Neuron (in vitro differentiated cells): ENCODE results near the gene SMPX.

Experiments used
- H2AFZ ChIP-seq: one replicate; pipeline ENCODE4 v1.6.1; 2013; ENCODE audit warnings: low read depth, mild to moderate bottlenecking, inconsistent platforms, low read length, moderate library complexity
- H3K27me3 ChIP-seq: one replicate; pipeline ENCODE4 v1.6.1; 2013; ENCODE audit warnings: low read length; ENCODE audit not compliant: insufficient read depth
- H3K36me3 ChIP-seq: one replicate; pipeline ENCODE4 v1.6.1; 2013; ENCODE audit warnings: low read length; ENCODE audit not compliant: insufficient read depth
- H3K4me1 ChIP-seq: one replicate; pipeline ENCODE4 v1.6.1; 2013; ENCODE audit warnings: low read length; ENCODE audit not compliant: insufficient read depth
- H3K4me3 ChIP-seq: 2 replicates; pipeline ENCODE4 v1.5.1; 2013; ENCODE audit warnings: mild to moderate bottlenecking, low read length, moderate library complexity
- H3K9me3 ChIP-seq: one replicate; pipeline ENCODE4 v1.6.1; 2013; ENCODE audit warnings: low read length

SMPX gene

GRCh38 chrX:21740329-21741274 is 17.3 kb downstream of the SMPX start:
- Histone ChIP-seq H3K36me3 (no peaks in the 10 kb centered on the region), H3K9me3 (no peaks in the 10 kb centered on the region), H3K4me1 (peaks cover 7% of the 10 kb centered on the region), H3K27me3 (no peaks in the 10 kb centered on the region), H3K4me3 (no peak overlapping the region), H2AFZ (no peak overlapping the region)

GRCh38 chrX:21738950-21739287 is 19.0 kb downstream of the SMPX start:
- H2AFZ ChIP-seq = no peak overlapping the region
- H3K4me3 ChIP-seq = no peak overlapping the region

GRCh38 chrX:21738210-21738949 is 19.5 kb downstream of the SMPX start:
- H3K9me3 ChIP-seq = no peaks in the 10 kb centered on the region
- no peaks in the 10 kb centered on the region for H3K27me3 ChIP-seq
- H3K4me1 ChIP-seq = peaks cover 7% of the 10 kb centered on the region
- no peak overlapping the region for H3K4me3 ChIP-seq
- no peak overlapping the region for H2AFZ ChIP-seq
- no peaks in the 10 kb centered on the region for H3K36me3 ChIP-seq

More at GRCh38 chrX:21738950-21739287, 19.0 kb downstream of the SMPX start:
- H3K4me1 ChIP-seq = peaks cover 7% of the 10 kb centered on the region
- no peaks in the 10 kb centered on the region for H3K9me3 ChIP-seq
- H3K36me3 ChIP-seq = no peaks in the 10 kb centered on the region
- no peaks in the 10 kb centered on the region for H3K27me3 ChIP-seq

GRCh38 chrX:21735768-21736127 is 22.2 kb downstream of the SMPX start:
- Histone ChIP-seq H3K4me1 (peaks cover 7% of the 10 kb centered on the region), H3K9me3 (no peaks in the 10 kb centered on the region)

GRCh38 chrX:21735038-21735767 is 22.7 kb downstream of the SMPX start:
- no peak overlapping the region for H3K4me3 ChIP-seq
- no peaks in the 10 kb centered on the region for H3K27me3 ChIP-seq
- H3K9me3 ChIP-seq = no peaks in the 10 kb centered on the region
- H3K36me3 ChIP-seq = no peaks in the 10 kb centered on the region
- no peak overlapping the region for H2AFZ ChIP-seq
- H3K4me1 ChIP-seq = peaks cover 2% of the 10 kb centered on the region

More at GRCh38 chrX:21735768-21736127, 22.2 kb downstream of the SMPX start:
- Histone ChIP-seq H3K36me3 (no peaks in the 10 kb centered on the region), H3K4me3 (no peak overlapping the region), H2AFZ (no peak overlapping the region), H3K27me3 (no peaks in the 10 kb centered on the region)

- Histone ChIP-seq H3K4me3 (no peak overlapping the region), H3K4me1 (peaks cover 2% of the 10 kb centered on the region), H3K9me3 (no peaks in the 10 kb centered on the region), H3K27me3 (no peaks in the 10 kb centered on the region), H2AFZ (no peak overlapping the region), H3K36me3 (no peaks in the 10 kb centered on the region)
These were observed 23.7 kb downstream of the SMPX start for GRCh38 chrX:21734175-21734574.

GRCh38 chrX:21733705-21734104 is 24.2 kb downstream of the SMPX start:
- H2AFZ ChIP-seq = no peak overlapping the region
- no peaks in the 10 kb centered on the region for H3K27me3 ChIP-seq
- H3K4me3 ChIP-seq = no peak overlapping the region
- no peaks in the 10 kb centered on the region for H3K36me3 ChIP-seq
- no peaks in the 10 kb centered on the region for H3K9me3 ChIP-seq
- peaks cover 6% of the 10 kb centered on the region for H3K4me1 ChIP-seq

- H2AFZ ChIP-seq = no peak overlapping the region
- H3K4me3 ChIP-seq = no peak overlapping the region
- no peaks in the 10 kb centered on the region for H3K9me3 ChIP-seq
- no peaks in the 10 kb centered on the region for H3K36me3 ChIP-seq
- peaks cover 24% of the 10 kb centered on the region for H3K4me1 ChIP-seq
- no peaks in the 10 kb centered on the region for H3K27me3 ChIP-seq
These were observed 27.9 kb downstream of the SMPX start for GRCh38 chrX:21730026-21730425.

- Histone ChIP-seq H3K9me3 (no peaks in the 10 kb centered on the region), H2AFZ (peak overlapping the region; percentile 50), H3K36me3 (no peaks in the 10 kb centered on the region), H3K4me1 (peaks cover 25% of the 10 kb centered on the region), H3K4me3 (peak overlapping the region; percentile 37), H3K27me3 (no peaks in the 10 kb centered on the region)
These were observed 29.5 kb downstream of the SMPX start for GRCh38 chrX:21728276-21728968.

- Histone ChIP-seq H2AFZ (no peak overlapping the region), H3K9me3 (no peaks in the 10 kb centered on the region), H3K4me1 (peaks cover 25% of the 10 kb centered on the region), H3K4me3 (no peak overlapping the region), H3K36me3 (no peaks in the 10 kb centered on the region), H3K27me3 (no peaks in the 10 kb centered on the region)
These were observed 32.0 kb downstream of the SMPX start for GRCh38 chrX:21725916-21726315.

- Histone ChIP-seq H3K27me3 (no peaks in the 10 kb centered on the region), H3K4me1 (peaks cover 25% of the 10 kb centered on the region), H3K4me3 (no peak overlapping the region), H2AFZ (peak overlapping the region; percentile 46), H3K9me3 (no peaks in the 10 kb centered on the region), H3K36me3 (no peaks in the 10 kb centered on the region)
These were observed 32.4 kb downstream of the SMPX start for GRCh38 chrX:21725496-21725895.

GRCh38 chrX:21723814-21724213 is 34.1 kb downstream of the SMPX start:
- H3K4me1 ChIP-seq = peaks cover 27% of the 10 kb centered on the region
- no peak overlapping the region for H2AFZ ChIP-seq
- no peaks in the 10 kb centered on the region for H3K36me3 ChIP-seq
- no peaks in the 10 kb centered on the region for H3K9me3 ChIP-seq
- H3K27me3 ChIP-seq = no peaks in the 10 kb centered on the region
- no peak overlapping the region for H3K4me3 ChIP-seq
